IMR-90 (cell line): ENCODE measurements around the gene HDAC2. TPM values are rescaled to one million over a fixed set of nuclear protein-coding genes. Genes with fewer than 3 reads are reported as not detected.

Source experiments
- ATAC-seq: fragments of 200-7000 bp; cut with Tn5 transposase; 2 replicates; pipeline ENCODE4 v1.9.1; 2020; ENCODE audit warnings: low read depth, mild to moderate bottlenecking, moderate library complexity
- BruUV-seq: library from RNA; stranded (reverse); fragments of 400-500 nt; replicated peaks from 2 replicates; lab custom pipeline; 2021; lab: Mats Ljungman, UMichigan
- CTCF ChIA-PET: fragments of 300-600 bp; formaldehyde crosslinking; extraction: SDS; loops from one replicate; lab custom pipeline; 2021; ENCODE audit warnings: antibody characterized with exemption; lab: Yijun Ruan, JAX
- POLR2A ChIA-PET: fragments of 300-600 bp; sonication (Branson Sonifier 250); formaldehyde crosslinking; loops from one replicate; lab custom pipeline; 2022; ENCODE audit warnings: antibody characterized with exemption; ENCODE audit not compliant: unreplicated experiment; lab: Charles Lee
- DNase-seq: peaks from one replicate; pipeline ENCODE4 v3.0.0; 2013
- H2AFZ ChIP-seq: replicated peaks from 2 replicates; pipeline ENCODE3; 2013; ENCODE audit warnings: low read length, mild to moderate bottlenecking; ENCODE audit not compliant: poor library complexity
- H2AK5ac ChIP-seq: 2 replicates; pipeline ENCODE4 v1.6.1; 2013; ENCODE audit warnings: low read depth, low read length, inconsistent platforms
- H2AK9ac ChIP-seq: replicated peaks from 2 replicates; pipeline ENCODE3; 2013; ENCODE audit warnings: mild to moderate bottlenecking, low read depth, low read length, moderate library complexity; ENCODE audit not compliant: poor library complexity
- H2BK120ac ChIP-seq: 2 replicates; pipeline ENCODE4 v1.6.1; 2013; ENCODE audit warnings: low read depth, low read length, inconsistent platforms
- H2BK15ac ChIP-seq: 3 replicates; pipeline ENCODE4 v1.6.1; 2013; ENCODE audit warnings: low read depth, low read length, inconsistent platforms
- H2BK20ac ChIP-seq: 2 replicates; pipeline ENCODE4 v1.6.1; 2013; ENCODE audit warnings: low read depth, mild to moderate bottlenecking, inconsistent platforms, low read length, moderate library complexity
- H2BK5ac ChIP-seq: 2 replicates; pipeline ENCODE4 v1.6.1; 2013; ENCODE audit warnings: mild to moderate bottlenecking, low read depth, low read length, inconsistent platforms; ENCODE audit not compliant: poor library complexity, severe bottlenecking
- H3K14ac ChIP-seq: replicated peaks from 2 replicates; pipeline ENCODE4 v1.6.1; 2013; ENCODE audit warnings: low read depth, low read length, inconsistent platforms
- H3K18ac ChIP-seq: 2 replicates; pipeline ENCODE4 v1.6.1; 2013; ENCODE audit warnings: low read depth, low read length, control low read depth
- H3K23ac ChIP-seq: 2 replicates; pipeline ENCODE4 v1.6.1; 2013; ENCODE audit warnings: low read depth, low read length, inconsistent platforms
- H3K27ac ChIP-seq: 2 replicates; pipeline ENCODE4 v1.5.1; 2013; ENCODE audit warnings: mild to moderate bottlenecking, control low read depth, low read length; ENCODE audit not compliant: insufficient read depth
- H3K27me3 ChIP-seq: 2 replicates; pipeline ENCODE4 v1.6.1; 2013; ENCODE audit warnings: low read length; ENCODE audit not compliant: control insufficient read depth, insufficient read depth
- H3K36me3 ChIP-seq: 2 replicates; pipeline ENCODE4 v1.6.1; 2013; ENCODE audit warnings: low read length, mixed read lengths; ENCODE audit not compliant: control insufficient read depth, insufficient read depth
- H3K4ac ChIP-seq: 2 replicates; pipeline ENCODE4 v1.6.1; 2013; ENCODE audit warnings: low read depth, low read length, inconsistent platforms
- H3K4me1 ChIP-seq: 2 replicates; pipeline ENCODE4 v1.6.1; 2013; ENCODE audit warnings: low read length, mixed read lengths; ENCODE audit not compliant: control insufficient read depth, insufficient read depth
- H3K4me2 ChIP-seq: 2 replicates; pipeline ENCODE4 v1.6.1; 2013; ENCODE audit warnings: low read depth, mild to moderate bottlenecking, control low read depth, low read length, moderate library complexity
- H3K4me3 ChIP-seq: 2 replicates; pipeline ENCODE4 v1.5.1; 2013; ENCODE audit warnings: low read depth, mild to moderate bottlenecking, control low read depth, low read length, moderate library complexity; ENCODE audit not compliant: insufficient read depth
- H3K56ac ChIP-seq: 2 replicates; pipeline ENCODE4 v1.6.1; 2013; ENCODE audit warnings: low read length, inconsistent platforms; ENCODE audit not compliant: insufficient read depth; ENCODE audit errors: extremely low read depth
- H3K79me1 ChIP-seq, 2 experiments: 2 replicates each; pipeline ENCODE4 v1.6.1; 2013; ENCODE audit warnings: low read length in 2 of 2, inconsistent platforms in 1 of 2, low read depth in 1 of 2
- H3K9ac ChIP-seq: 2 replicates; pipeline ENCODE4 v1.6.1; 2013; ENCODE audit warnings: low read depth, low read length, control low read depth
- H3K9me1 ChIP-seq: 2 replicates; pipeline ENCODE4 v1.6.1; 2013; ENCODE audit warnings: low read length, inconsistent platforms; ENCODE audit not compliant: insufficient read depth
- H3K9me3 ChIP-seq: 2 replicates; pipeline ENCODE4 v1.6.1; 2013; ENCODE audit warnings: low read length; ENCODE audit not compliant: control insufficient read depth, insufficient read depth
- H4K20me1 ChIP-seq: 2 replicates; pipeline ENCODE4 v1.6.1; 2013; ENCODE audit warnings: low read length, inconsistent platforms; ENCODE audit not compliant: insufficient read depth
- H4K5ac ChIP-seq: 2 replicates; pipeline ENCODE4 v1.6.1; 2013; ENCODE audit warnings: mild to moderate bottlenecking, low read depth, low read length, control low read depth
- H4K8ac ChIP-seq, 2 experiments: 2 replicates each; pipeline ENCODE4 v1.6.1; 2013; ENCODE audit warnings: low read depth in 2 of 2, low read length in 2 of 2, control low read depth in 1 of 2, inconsistent platforms in 1 of 2
- H4K91ac ChIP-seq: 2 replicates; pipeline ENCODE4 v1.6.1; 2013; ENCODE audit warnings: low read depth, low read length, inconsistent platforms; ENCODE audit not compliant: insufficient read depth
- BHLHE40 ChIP-seq: fragments of 150-350 bp; IDR thresholded peaks from 2 replicates; pipeline ENCODE4 v1.6.1; 2016; ENCODE audit warnings: mild to moderate bottlenecking, low read depth, low read length
- CEBPB ChIP-seq: IDR thresholded peaks from 2 replicates; pipeline ENCODE4 v1.6.1; 2012; ENCODE audit warnings: low read depth, low read length, improper control_type of control experiment
- CHD1 ChIP-seq: IDR thresholded peaks from 2 replicates; pipeline ENCODE4 v1.6.1; 2012; ENCODE audit warnings: low read depth, low read length, improper control_type of control experiment
- CTCF ChIP-seq: conservative IDR thresholded peaks from 2 replicates; pipeline ENCODE4 v1.5.1; 2012; ENCODE audit warnings: mild to moderate bottlenecking, low read depth, low read length, improper control_type of control experiment
- ELK1 ChIP-seq: fragments of 150-350 bp; IDR thresholded peaks from 2 replicates; pipeline ENCODE4 v1.6.1; 2016; ENCODE audit warnings: low read depth, mild to moderate bottlenecking, low read length, moderate library complexity, borderline replicate concordance
- FOS ChIP-seq: fragments of 150-350 bp; IDR thresholded peaks from 2 replicates; pipeline ENCODE4 v1.6.1; 2016; ENCODE audit warnings: low read depth, low read length
- MAFK ChIP-seq: IDR thresholded peaks from 2 replicates; pipeline ENCODE4 v1.6.1; 2012; ENCODE audit warnings: low read depth, low read length, improper control_type of control experiment
- MAZ ChIP-seq: IDR thresholded peaks from 2 replicates; pipeline ENCODE4 v1.6.1; 2012; ENCODE audit warnings: low read depth, mild to moderate bottlenecking, low read length, improper control_type of control experiment, moderate library complexity, borderline replicate concordance
- MXI1 ChIP-seq: IDR thresholded peaks from 2 replicates; pipeline ENCODE4 v1.6.1; 2012; ENCODE audit warnings: low read depth, mild to moderate bottlenecking, low read length, moderate library complexity, borderline replicate concordance
- NFE2L2 ChIP-seq: fragments of 150-350 bp; IDR thresholded peaks from 2 replicates; pipeline ENCODE4 v1.6.1; 2016; ENCODE audit warnings: low read depth, mild to moderate bottlenecking, low read length
- POLR2A ChIP-seq: IDR thresholded peaks from 2 replicates; pipeline ENCODE4 v1.6.1; 2012; ENCODE audit warnings: mild to moderate bottlenecking, low read depth, low read length
- RAD21 ChIP-seq: IDR thresholded peaks from 2 replicates; pipeline ENCODE4 v1.6.1; 2012; ENCODE audit warnings: low read length, improper control_type of control experiment
- RCOR1 ChIP-seq: IDR thresholded peaks from 2 replicates; pipeline ENCODE4 v1.6.1; 2012; ENCODE audit warnings: mild to moderate bottlenecking, low read length, improper control_type of control experiment; ENCODE audit not compliant: insufficient replicate concordance
- SMC3 ChIP-seq: fragments of 150-350 bp; IDR thresholded peaks from 2 replicates; pipeline ENCODE4 v1.6.1; 2016; ENCODE audit warnings: low read depth, mild to moderate bottlenecking, antibody characterized with exemption, low read length, moderate library complexity
- USF2 ChIP-seq: fragments of 150-350 bp; IDR thresholded peaks from 2 replicates; pipeline ENCODE4 v1.6.1; 2017; ENCODE audit warnings: mild to moderate bottlenecking, antibody characterized with exemption, low read length, low read depth
- WGBS, 2 experiments: methylation state at CpG; one replicate each; pipeline versions ENCODE4 v1.1.5 to v1.1.7; 2013; ENCODE audit warnings: missing lambda C conversion rate in 2 of 2; ENCODE audit not compliant: insufficient read length in 1 of 2; ENCODE audit errors: extremely low coverage in 2 of 2; 5-methylcytosine and 5-hydroxymethylcytosine counted together
- dilution Hi-C: fragments of 300-500 bp; cut with HindIII; formaldehyde crosslinking; loops from one replicate; pipeline ENCODE4 v1.14.3; 2018; ENCODE audit warnings: low sequenced_read_pairs; ENCODE audit not compliant: unreplicated experiment
- in situ Hi-C: fragments of 300-500 bp; cut with MboI; formaldehyde crosslinking; loops from 3 replicates; pipeline ENCODE4 v1.14.3; 2019; ENCODE audit warnings: low sequenced_read_pairs, inconsistent platforms, mixed read lengths
- intact Hi-C: fragments of 100-400 bp; cut with micrococcal nuclease; formaldehyde crosslinking; loops from 2 replicates; pipeline ENCODE4 v1.10.0; 2022
- polyA plus RNA-seq, 3 experiments: library from polyadenylated mRNA; depleted of rRNA; stranded (reverse); fragments of >200 nt; gene quantifications; 2 replicates each; pipeline ENCODE4 v1.2.3, GENCODE V29; 2012; ENCODE audit warnings: low replicate concordance in 1 of 3
- total RNA-seq: library from RNA; depleted of rRNA; stranded (reverse); fragments of >200 nt; gene quantifications from 2 replicates; pipeline ENCODE4 v1.2.3, GENCODE V29; 2012

Gene HDAC2
- total and polyA plus RNA-seq, 2 of the 4 experiments (the other 2 are of a cell fraction): 72.6 to 122 TPM

GRCh38 chr6:114009192-114009591 lies 38.2 kb upstream of the HDAC2 start:
- H3K4me3 ChIP-seq: no peak overlapping the region
- no peak overlapping the region for H3K4me2 ChIP-seq
- H2BK5ac ChIP-seq: no peak overlapping the region
- H3K14ac ChIP-seq: no peak overlapping the region
- H3K36me3 ChIP-seq: no peaks in the 10 kb centered on the region
- H3K27me3 ChIP-seq: no peaks in the 10 kb centered on the region
- no peak overlapping the region for H3K9ac ChIP-seq
- no peak overlapping the region for H2AFZ ChIP-seq
- H3K56ac ChIP-seq: no peak overlapping the region
- H4K20me1 ChIP-seq: no peaks in the 10 kb centered on the region
- in situ Hi-C loops: no loop called here
- H3K27ac ChIP-seq: no peak overlapping the region
- no peak overlapping the region for H2BK120ac ChIP-seq
- no peak overlapping the region for H3K23ac ChIP-seq
- no peaks in the 10 kb centered on the region for H3K9me1 ChIP-seq
- CTCF ChIA-PET: interaction anchor here (0.6 to 0.7 kb wide), 2 partner anchors 184 to 354 kb away, joined by 4 read pairs; no protein-coding TSS in a partner anchor
- no peak overlapping the region; a peak in 1 of 4 replicates for H4K8ac ChIP-seq
- H2BK20ac ChIP-seq: no peak overlapping the region
- POLR2A ChIA-PET: no interaction called here
- H3K79me1 ChIP-seq: 0 out of 4 replicates have a peak, but pooled peaks cover 0 to 3% of the 10 kb centered on the region in 2 experiments
- H2AK9ac ChIP-seq: no peak overlapping the region
- H3K9me3 ChIP-seq: no peaks in the 10 kb centered on the region
- no peak overlapping the region for H3K4ac ChIP-seq
- ATAC-seq (no peak), DNase-seq (no peak)
- no peak overlapping the region for H3K18ac ChIP-seq
- intact Hi-C loops: no loop called here
- H2BK15ac ChIP-seq: no peak overlapping the region
- H4K91ac ChIP-seq: no peak overlapping the region
- no CpG with 5 or more reads among the region's 2 CpGs for WGBS, 2 experiments
- dilution Hi-C loops: no loop called here
- BruUV-seq: no TSS peak
- no peak overlapping the region; the same call in 1 of the 2 replicates for H4K5ac ChIP-seq
- H2AK5ac ChIP-seq: no peak overlapping the region
- TF ChIP-seq MAFK (no peak), POLR2A (no peak), BHLHE40 (no peak), CHD1 (no peak), CEBPB (no peak), FOS (no peak), CTCF (no peak), RAD21 (no peak), RCOR1 (no peak), NFE2L2 (no peak), USF2 (no peak), SMC3 (no peak), MXI1 (no peak), ELK1 (no peak), MAZ (no peak)
- H3K4me1 ChIP-seq: peaks cover 3% of the 10 kb centered on the region; the same call in 1 of the 2 replicates
